Duodenal mucosa (tissue), 2 donors: ENCODE results near the gene IFNGR1.

ENCODE experiments used
- H3K27ac ChIP-seq: one replicate; pipeline ENCODE4 v1.7.0; 2013; ENCODE audit warnings: low read depth, low read length
- H3K27me3 ChIP-seq, 2 donors: one replicate each; pipeline ENCODE4 v1.7.0; 2013; ENCODE audit warnings: low read length in 2 of 2, control low read depth in 1 of 2; ENCODE audit not compliant: insufficient read depth in 2 of 2, control insufficient read depth in 1 of 2
- H3K36me3 ChIP-seq, 2 donors: one replicate each; pipeline ENCODE4 v1.7.0; 2013; ENCODE audit warnings: low read length in 2 of 2, control low read depth in 1 of 2; ENCODE audit not compliant: insufficient read depth in 2 of 2, control insufficient read depth in 1 of 2
- H3K4me1 ChIP-seq, 2 donors: one replicate each; pipeline ENCODE4 v1.7.0; 2013; ENCODE audit warnings: low read length in 2 of 2, control low read depth in 1 of 2; ENCODE audit not compliant: insufficient read depth in 2 of 2, control insufficient read depth in 1 of 2
- H3K4me3 ChIP-seq, 2 donors: one replicate each; pipeline ENCODE4 v1.7.0; 2013; ENCODE audit warnings: low read length in 2 of 2, low read depth in 1 of 2
- H3K9ac ChIP-seq, 2 donors: one replicate each; pipeline ENCODE4 v1.7.0; 2013; ENCODE audit warnings: low read length in 2 of 2, low read depth in 1 of 2
- H3K9me3 ChIP-seq, 2 donors: one replicate each; pipeline ENCODE4 v1.7.0; 2013; ENCODE audit warnings: low read length in 2 of 2, control low read depth in 1 of 2; ENCODE audit not compliant: control insufficient read depth in 1 of 2

IFNGR1 gene

GRCh38 chr6:137201006-137201405, 18.2 kb downstream of the IFNGR1 start:
- Histone ChIP-seq H3K27me3 (no peaks in the 10 kb centered on the region), H3K4me3 (no peak overlapping the region), H3K27ac (no peak overlapping the region), H3K4me1 (peaks cover 0 to 9% of the 10 kb centered on the region in 2 donors), H3K9ac (no peak overlapping the region), H3K36me3 (peaks cover 33 to 72% of the 10 kb centered on the region in 2 donors), H3K9me3 (no peaks in the 10 kb centered on the region)

GRCh38 chr6:137200288-137200687, 18.9 kb downstream of the IFNGR1 start:
- no peak overlapping the region for H3K4me3 ChIP-seq
- H3K36me3 ChIP-seq, result peaks cover 32 to 65% of the 10 kb centered on the region in 2 donors
- no peak overlapping the region for H3K27ac ChIP-seq
- no peak overlapping the region for H3K9ac ChIP-seq
- H3K4me1 ChIP-seq, result peaks cover 0 to 9% of the 10 kb centered on the region in 2 donors
- H3K27me3 ChIP-seq, result no peaks in the 10 kb centered on the region
- H3K9me3 ChIP-seq, result no peaks in the 10 kb centered on the region

- no peak overlapping the region for H3K27ac ChIP-seq
- H3K9ac ChIP-seq, result no peak overlapping the region
- peaks cover 0 to 9% of the 10 kb centered on the region in 2 donors for H3K4me1 ChIP-seq
- H3K4me3 ChIP-seq, result no peak overlapping the region
- H3K9me3 ChIP-seq, result no peaks in the 10 kb centered on the region
- peaks cover 24 to 43% of the 10 kb centered on the region in 2 donors for H3K36me3 ChIP-seq
- H3K27me3 ChIP-seq, result no peaks in the 10 kb centered on the region
Observed at GRCh38 chr6:137197684-137198645, 21.2 kb downstream of the IFNGR1 start.

GRCh38 chr6:137193256-137194070, 25.7 kb downstream of the IFNGR1 start:
- no peaks in the 10 kb centered on the region for H3K27me3 ChIP-seq
- H3K4me1 ChIP-seq, result no peaks in the 10 kb centered on the region
- no peak overlapping the region for H3K27ac ChIP-seq
- no peak overlapping the region for H3K4me3 ChIP-seq
- peaks cover 10 to 15% of the 10 kb centered on the region in 2 donors for H3K36me3 ChIP-seq
- H3K9ac ChIP-seq, result no peak overlapping the region
- peaks cover 6 to 8% of the 10 kb centered on the region in 2 donors for H3K9me3 ChIP-seq

- Histone ChIP-seq H3K27me3 (no peaks in the 10 kb centered on the region), H3K9me3 (peaks cover 6 to 8% of the 10 kb centered on the region in 2 donors), H3K27ac (no peak overlapping the region), H3K4me3 (no peak overlapping the region), H3K36me3 (peaks cover 4 to 8% of the 10 kb centered on the region in 2 donors), H3K4me1 (no peaks in the 10 kb centered on the region), H3K9ac (no peak overlapping the region)
Observed at GRCh38 chr6:137192821-137193220, 26.4 kb downstream of the IFNGR1 start.

GRCh38 chr6:137191670-137192069, 27.5 kb downstream of the IFNGR1 start:
- Histone ChIP-seq H3K27ac (no peak overlapping the region), H3K9ac (no peak overlapping the region), H3K27me3 (no peaks in the 10 kb centered on the region), H3K4me3 (no peak overlapping the region), H3K4me1 (no peaks in the 10 kb centered on the region), H3K9me3 (peaks cover 6 to 10% of the 10 kb centered on the region in 2 donors), H3K36me3 (no peaks in the 10 kb centered on the region)

GRCh38 chr6:137191236-137191635, 27.9 kb downstream of the IFNGR1 start:
- no peak overlapping the region for H3K27ac ChIP-seq
- no peaks in the 10 kb centered on the region for H3K27me3 ChIP-seq
- H3K36me3 ChIP-seq, result no peaks in the 10 kb centered on the region
- peaks cover 6 to 11% of the 10 kb centered on the region in 2 donors for H3K9me3 ChIP-seq
- no peak overlapping the region for H3K9ac ChIP-seq
- H3K4me3 ChIP-seq, result no peak overlapping the region
- H3K4me1 ChIP-seq, result no peaks in the 10 kb centered on the region

GRCh38 chr6:137190583-137191094, 28.5 kb downstream of the IFNGR1 start:
- Histone ChIP-seq H3K4me1 (no peaks in the 10 kb centered on the region), H3K9me3 (peaks cover 11 to 14% of the 10 kb centered on the region in 2 donors), H3K27me3 (no peaks in the 10 kb centered on the region), H3K36me3 (no peaks in the 10 kb centered on the region), H3K9ac (no peak overlapping the region), H3K27ac (no peak overlapping the region), H3K4me3 (no peak overlapping the region)

- no peak overlapping the region for H3K27ac ChIP-seq
- no peaks in the 10 kb centered on the region for H3K36me3 ChIP-seq
- peaks cover 19 to 24% of the 10 kb centered on the region in 2 donors for H3K9me3 ChIP-seq
- no peaks in the 10 kb centered on the region for H3K4me1 ChIP-seq
- no peaks in the 10 kb centered on the region for H3K27me3 ChIP-seq
- no peak overlapping the region for H3K4me3 ChIP-seq
- no peak overlapping the region for H3K9ac ChIP-seq
Observed at GRCh38 chr6:137188855-137189254, 30.3 kb downstream of the IFNGR1 start.

- H3K9me3 ChIP-seq, result peaks cover 29 to 39% of the 10 kb centered on the region in 2 donors
- H3K27me3 ChIP-seq, result no peaks in the 10 kb centered on the region
- no peaks in the 10 kb centered on the region for H3K4me1 ChIP-seq
- no peak overlapping the region for H3K9ac ChIP-seq
- H3K4me3 ChIP-seq, result no peak overlapping the region
- no peaks in the 10 kb centered on the region for H3K36me3 ChIP-seq
- no peak overlapping the region for H3K27ac ChIP-seq
Observed at GRCh38 chr6:137185290-137185689, 33.9 kb downstream of the IFNGR1 start.
